Chondrocyte (in vitro differentiated cells): Measurements from ENCODE around the gene ABHD16B. TPM values are rescaled to one million over a fixed set of nuclear protein-coding genes. Genes with fewer than 3 reads are reported as not detected.

ENCODE experiments used
- DNase-seq: peaks from one replicate; pipeline ENCODE4 v3.0.0; 2021; ENCODE audit warnings: mixed read lengths, low spot score
- H3K27ac Mint-ChIP-seq: one replicate; pipeline ENCODE4 v1.8.0; 2021; ENCODE audit warnings: mild to moderate bottlenecking, moderate library complexity, mixed read lengths; ENCODE audit not compliant: unreplicated experiment
- H3K27me3 Mint-ChIP-seq: 2 replicates; pipeline ENCODE4 v1.8.0; 2021; ENCODE audit warnings: low read depth, mixed read lengths
- H3K36me3 Mint-ChIP-seq: 2 replicates; pipeline ENCODE4 v1.8.0; 2021; ENCODE audit warnings: low read depth, mixed read lengths
- H3K4me1 Mint-ChIP-seq: 2 replicates; pipeline ENCODE4 v1.8.0; 2021; ENCODE audit warnings: low read depth, mild to moderate bottlenecking, mixed read lengths
- H3K4me3 Mint-ChIP-seq: one replicate; pipeline ENCODE4 v1.8.0; 2021; ENCODE audit warnings: mild to moderate bottlenecking, moderate library complexity, mixed read lengths; ENCODE audit not compliant: unreplicated experiment
- H3K9me3 Mint-ChIP-seq: 2 replicates; pipeline ENCODE4 v1.8.0; 2021; ENCODE audit warnings: low read depth, mixed read lengths
- total RNA-seq: library from RNA; stranded (reverse); gene quantifications from 3 replicates; pipeline ENCODE4 v1.2.1, GENCODE V29; 2021
- TF ChIP-seq, protein P1 (sequence below): fragments of 200-600 bp; sonication (generic); IDR thresholded peaks from 2 replicates; pipeline ENCODE4 v1.5.0; 2021; ENCODE audit warnings: antibody characterized with exemption, mild to moderate bottlenecking, moderate library complexity

The ABHD16B gene
- total RNA-seq, 1 donor from 2014 or later: not detected

DNA sequence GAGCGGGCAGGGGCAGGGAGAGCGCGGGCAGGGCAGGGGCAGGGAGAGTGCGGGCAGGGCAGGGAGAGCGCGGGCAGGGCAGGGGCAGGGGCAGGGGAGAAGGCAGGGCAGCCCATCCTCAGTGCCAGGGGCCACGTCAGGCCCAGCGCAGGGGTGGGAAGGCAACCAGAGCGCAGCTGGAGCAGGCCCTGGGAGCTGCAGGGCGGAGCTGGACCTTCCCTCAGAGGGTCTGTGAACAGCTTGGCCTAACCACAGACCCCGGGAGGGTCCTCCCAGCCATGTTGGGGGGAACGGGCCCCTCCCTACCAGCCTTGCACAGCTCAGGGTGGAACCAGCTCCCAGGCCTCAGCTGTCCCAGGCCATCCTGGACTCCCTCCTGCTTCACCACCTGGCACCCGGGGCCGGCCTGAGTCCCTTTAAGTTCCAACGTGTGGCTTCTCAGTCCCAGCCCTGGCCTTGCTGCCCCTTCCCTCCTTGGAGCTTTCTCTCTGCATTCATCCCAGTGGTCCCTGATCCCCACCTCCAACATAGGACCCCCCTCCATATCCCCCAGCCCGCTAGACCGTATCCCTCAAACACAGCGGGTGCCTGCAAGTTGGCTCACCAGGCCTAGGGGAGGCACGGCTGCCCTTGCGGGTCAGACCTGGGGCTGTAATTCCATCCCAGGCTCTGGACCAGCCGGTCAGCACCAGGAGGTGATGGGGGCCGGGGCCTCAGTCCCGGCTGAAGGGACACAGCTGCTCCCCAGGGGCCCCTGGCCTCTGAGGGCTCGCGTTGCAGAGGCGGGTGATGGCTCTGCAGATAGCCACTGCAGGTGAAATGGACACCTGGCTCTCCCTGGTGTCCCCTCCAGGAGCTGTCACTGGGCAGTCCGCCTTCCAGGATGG lies 24.6 kb upstream of the ABHD16B start:
- TF ChIP-seq, protein P1, sequence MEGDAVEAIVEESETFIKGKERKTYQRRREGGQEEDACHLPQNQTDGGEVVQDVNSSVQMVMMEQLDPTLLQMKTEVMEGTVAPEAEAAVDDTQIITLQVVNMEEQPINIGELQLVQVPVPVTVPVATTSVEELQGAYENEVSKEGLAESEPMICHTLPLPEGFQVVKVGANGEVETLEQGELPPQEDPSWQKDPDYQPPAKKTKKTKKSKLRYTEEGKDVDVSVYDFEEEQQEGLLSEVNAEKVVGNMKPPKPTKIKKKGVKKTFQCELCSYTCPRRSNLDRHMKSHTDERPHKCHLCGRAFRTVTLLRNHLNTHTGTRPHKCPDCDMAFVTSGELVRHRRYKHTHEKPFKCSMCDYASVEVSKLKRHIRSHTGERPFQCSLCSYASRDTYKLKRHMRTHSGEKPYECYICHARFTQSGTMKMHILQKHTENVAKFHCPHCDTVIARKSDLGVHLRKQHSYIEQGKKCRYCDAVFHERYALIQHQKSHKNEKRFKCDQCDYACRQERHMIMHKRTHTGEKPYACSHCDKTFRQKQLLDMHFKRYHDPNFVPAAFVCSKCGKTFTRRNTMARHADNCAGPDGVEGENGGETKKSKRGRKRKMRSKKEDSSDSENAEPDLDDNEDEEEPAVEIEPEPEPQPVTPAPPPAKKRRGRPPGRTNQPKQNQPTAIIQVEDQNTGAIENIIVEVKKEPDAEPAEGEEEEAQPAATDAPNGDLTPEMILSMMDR: no peak
- DNase-seq: no peak
- no peak overlapping the region for H3K27ac Mint-ChIP-seq
- no peaks in the 10 kb centered on the region for H3K27me3 Mint-ChIP-seq
- no peaks in the 10 kb centered on the region for H3K9me3 Mint-ChIP-seq
- no peaks in the 10 kb centered on the region for H3K36me3 Mint-ChIP-seq
- no peak overlapping the region for H3K4me3 Mint-ChIP-seq
- peaks cover 20% of the 10 kb centered on the region for H3K4me1 Mint-ChIP-seq

DNA sequence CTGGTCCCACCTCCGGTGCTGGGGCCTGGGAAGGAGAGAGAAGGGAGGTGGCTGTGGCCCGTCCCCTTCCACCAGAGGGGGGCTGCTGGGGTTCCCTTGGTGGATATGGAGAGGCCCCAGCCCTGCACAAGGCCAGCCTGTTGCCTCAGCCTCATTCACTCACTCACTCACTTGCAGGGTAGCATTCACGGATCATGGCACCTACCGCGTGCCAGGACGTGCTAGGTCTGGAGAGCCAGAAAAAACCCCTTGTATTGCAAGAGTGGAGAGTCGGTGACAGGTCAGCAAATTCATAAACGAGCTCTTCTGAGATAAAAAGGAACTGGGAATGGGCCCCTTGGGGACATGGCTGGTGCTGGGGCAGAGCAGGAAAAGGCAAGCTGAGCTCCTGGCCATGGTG lies 23.8 kb upstream of the ABHD16B start:
- TF ChIP-seq, protein P1: no peak
- Mint-ChIP-seq H3K27me3 (no peaks in the 10 kb centered on the region), H3K27ac (no peak overlapping the region), H3K4me1 (peaks cover 20% of the 10 kb centered on the region), H3K36me3 (no peaks in the 10 kb centered on the region), H3K4me3 (no peak overlapping the region), H3K9me3 (no peaks in the 10 kb centered on the region)
- DNase-seq: no peak

DNA sequence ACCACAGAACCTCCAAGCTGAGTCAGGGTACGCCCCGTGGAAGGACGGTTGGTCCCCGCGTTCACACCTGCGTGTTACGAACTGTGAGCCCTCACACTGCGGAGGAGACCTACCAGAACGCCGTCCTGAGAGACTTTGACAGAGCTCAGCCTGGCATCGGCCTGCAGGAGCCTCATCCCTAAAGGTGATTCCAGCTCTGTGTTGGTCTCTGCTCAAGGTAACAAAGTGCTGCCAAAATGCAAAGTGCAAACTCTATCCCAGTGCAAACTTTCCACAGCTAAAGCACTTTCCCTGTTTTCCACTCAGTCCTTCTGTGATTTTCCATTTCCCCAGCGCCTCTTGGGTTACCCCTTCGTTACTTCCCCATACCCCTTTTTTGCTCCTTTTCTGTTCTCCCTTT lies 21.7 kb upstream of the ABHD16B start:
- no peak overlapping the region for H3K4me3 Mint-ChIP-seq
- no peak overlapping the region for H3K27ac Mint-ChIP-seq
- TF ChIP-seq, protein P1: no peak
- H3K4me1 Mint-ChIP-seq: peaks cover 6% of the 10 kb centered on the region
- H3K36me3 Mint-ChIP-seq: peaks cover 2% of the 10 kb centered on the region
- peaks cover 2% of the 10 kb centered on the region for H3K27me3 Mint-ChIP-seq
- DNase-seq: no peak
- no peaks in the 10 kb centered on the region for H3K9me3 Mint-ChIP-seq

DNA sequence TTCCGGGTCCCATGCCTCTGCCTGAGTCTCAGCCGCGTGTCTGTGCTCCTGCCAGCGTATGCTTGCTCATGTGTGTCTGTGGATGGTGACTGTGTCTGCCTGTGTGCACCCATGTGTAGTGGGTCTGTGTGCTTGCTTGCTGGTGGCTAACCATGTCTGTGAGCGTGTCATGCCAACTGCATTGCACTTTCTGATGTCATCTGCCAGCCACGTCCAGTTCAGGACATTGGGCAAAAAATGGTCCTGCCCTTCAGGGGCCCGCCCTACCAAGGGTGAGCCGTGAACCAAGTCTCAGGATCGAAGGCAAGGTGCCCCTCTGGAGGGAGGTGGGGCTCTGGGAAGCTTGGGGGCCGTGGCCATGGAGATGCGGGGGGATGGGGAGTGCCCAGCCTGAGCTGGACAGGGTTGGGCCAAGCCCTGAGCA lies 20.9 kb upstream of the ABHD16B start:
- Mint-ChIP-seq H3K9me3 (no peaks in the 10 kb centered on the region), H3K36me3 (peaks cover 2% of the 10 kb centered on the region), H3K27ac (no peak overlapping the region), H3K4me3 (no peak overlapping the region), H3K4me1 (peaks cover 2% of the 10 kb centered on the region), H3K27me3 (peaks cover 2% of the 10 kb centered on the region)
- no peak for DNase-seq
- TF ChIP-seq, protein P1: no peak

DNA sequence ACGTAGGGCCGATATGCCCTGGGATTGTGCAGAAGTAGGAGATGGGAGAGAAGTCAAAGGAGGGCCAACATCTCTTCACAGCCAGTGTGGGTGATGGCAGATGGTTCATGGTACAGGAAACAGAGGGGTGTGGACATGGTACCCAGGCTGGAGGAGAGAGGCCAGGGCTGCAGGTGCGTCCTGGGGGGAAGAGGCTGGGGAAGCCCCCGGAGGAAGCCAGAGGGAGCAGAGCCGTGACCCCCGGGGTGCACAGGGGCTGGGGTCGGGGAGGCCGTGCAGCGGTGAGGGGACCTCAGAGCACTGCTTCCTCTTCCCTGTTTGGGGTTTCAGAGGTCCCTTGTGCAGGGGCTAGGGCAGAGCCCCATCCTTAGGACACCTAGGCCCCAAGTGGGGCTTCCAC lies 19.0 kb upstream of the ABHD16B start:
- H3K4me3 Mint-ChIP-seq: no peak overlapping the region
- H3K27me3 Mint-ChIP-seq: peaks cover 2% of the 10 kb centered on the region
- TF ChIP-seq, protein P1: no peak

More for the DNA sequence above, 19.0 kb upstream of the ABHD16B start:
- Mint-ChIP-seq H3K4me1 (peaks cover 4% of the 10 kb centered on the region), H3K9me3 (no peaks in the 10 kb centered on the region), H3K36me3 (peaks cover 2% of the 10 kb centered on the region), H3K27ac (no peak overlapping the region)
- DNase-seq: no peak
